Erythroblast (primary cell): ENCODE data around the gene SYNC.

Experiments
- GATA1 ChIP-seq: IDR thresholded peaks from 2 replicates; pipeline ENCODE4 v1.6.1; 2011; ENCODE audit warnings: low read depth, mild to moderate bottlenecking, control low read depth, low read length, moderate library complexity
- POLR2A ChIP-seq: IDR thresholded peaks from 2 replicates; pipeline ENCODE4 v1.6.1; 2011; ENCODE audit warnings: mild to moderate bottlenecking, low read length

DNA sequence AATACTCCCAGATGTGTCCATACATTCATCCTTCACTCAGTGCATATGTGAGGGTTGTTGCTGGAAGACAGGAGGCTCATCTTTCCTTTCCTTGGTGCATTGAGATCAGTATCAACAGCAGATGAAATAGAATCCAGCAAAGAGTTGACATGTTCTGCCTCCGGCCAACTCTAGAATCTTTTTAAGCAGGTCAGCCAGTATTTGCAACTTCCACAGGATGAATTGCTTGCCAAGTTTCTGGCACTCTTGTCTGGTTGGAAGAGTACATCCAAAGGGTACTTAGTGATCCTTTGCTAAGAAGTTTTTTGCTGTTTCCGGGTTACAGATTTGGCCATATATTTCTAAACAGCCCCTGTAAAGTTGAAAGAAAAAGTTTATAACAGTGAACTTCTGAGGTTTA, 21.1 kb downstream of the SYNC start:
- no peak for TF ChIP-seq POLR2A
- no peak for TF ChIP-seq GATA1
